Kidney epithelial cell (primary cell): ENCODE results near the gene SLC11A1. TPM values are rescaled to one million over a fixed set of nuclear protein-coding genes. Genes with fewer than 3 reads are reported as not detected.

Experiments
- DNase-seq: peaks from one replicate; pipeline ENCODE4 v3.0.0-alpha.2; 2010; ENCODE audit warnings: low read depth
- H3K27me3 ChIP-seq: 2 replicates; pipeline ENCODE4 v1.6.0; 2011; ENCODE audit warnings: low read length; ENCODE audit not compliant: control insufficient read depth, insufficient read depth
- H3K36me3 ChIP-seq: 2 replicates; pipeline ENCODE4 v1.5.1; 2011; ENCODE audit warnings: low read length; ENCODE audit not compliant: control insufficient read depth, insufficient read depth
- H3K4me3 ChIP-seq: 2 replicates; pipeline ENCODE4 v1.5.1; 2011; ENCODE audit warnings: low read depth, mild to moderate bottlenecking, control low read depth, low read length
- total RNA-seq: library from RNA; depleted of rRNA; stranded (reverse); fragments of >200 nt; gene quantifications from 2 replicates; pipeline ENCODE4 v1.2.3, GENCODE V29; 2015
- TF ChIP-seq, protein P1 (sequence below): IDR thresholded peaks from 2 replicates; pipeline ENCODE4 v1.5.1; 2011; ENCODE audit warnings: mild to moderate bottlenecking, moderate library complexity, low read length, control low read depth, inconsistent platforms; ENCODE audit not compliant: insufficient read depth, poor library complexity, severe bottlenecking

Gene SLC11A1
- total RNA-seq, 1 donor from 2014 or later, result 0.21 TPM

DNA sequence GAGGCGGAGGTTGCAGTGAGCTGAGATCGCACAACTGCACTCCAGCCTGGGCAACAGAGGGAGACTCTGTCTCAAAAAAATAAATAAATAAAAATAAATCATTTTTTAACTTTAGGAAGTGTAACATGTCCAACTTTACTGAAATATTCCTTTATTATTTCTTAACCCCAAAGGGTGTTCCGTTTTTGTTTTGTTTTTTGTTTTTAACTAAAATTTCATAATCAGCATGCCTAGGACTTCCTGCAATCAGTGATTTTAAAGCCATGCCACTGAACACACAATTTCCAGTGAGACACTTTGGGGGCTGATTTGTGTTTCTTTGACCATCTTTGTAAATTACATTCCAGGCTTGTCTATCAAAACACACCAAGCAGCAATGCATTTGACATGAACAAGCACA is 18.3 kb upstream of the SLC11A1 start:
- no peak overlapping the region for H3K4me3 ChIP-seq
- no peak for DNase-seq
- TF ChIP-seq, protein P1, sequence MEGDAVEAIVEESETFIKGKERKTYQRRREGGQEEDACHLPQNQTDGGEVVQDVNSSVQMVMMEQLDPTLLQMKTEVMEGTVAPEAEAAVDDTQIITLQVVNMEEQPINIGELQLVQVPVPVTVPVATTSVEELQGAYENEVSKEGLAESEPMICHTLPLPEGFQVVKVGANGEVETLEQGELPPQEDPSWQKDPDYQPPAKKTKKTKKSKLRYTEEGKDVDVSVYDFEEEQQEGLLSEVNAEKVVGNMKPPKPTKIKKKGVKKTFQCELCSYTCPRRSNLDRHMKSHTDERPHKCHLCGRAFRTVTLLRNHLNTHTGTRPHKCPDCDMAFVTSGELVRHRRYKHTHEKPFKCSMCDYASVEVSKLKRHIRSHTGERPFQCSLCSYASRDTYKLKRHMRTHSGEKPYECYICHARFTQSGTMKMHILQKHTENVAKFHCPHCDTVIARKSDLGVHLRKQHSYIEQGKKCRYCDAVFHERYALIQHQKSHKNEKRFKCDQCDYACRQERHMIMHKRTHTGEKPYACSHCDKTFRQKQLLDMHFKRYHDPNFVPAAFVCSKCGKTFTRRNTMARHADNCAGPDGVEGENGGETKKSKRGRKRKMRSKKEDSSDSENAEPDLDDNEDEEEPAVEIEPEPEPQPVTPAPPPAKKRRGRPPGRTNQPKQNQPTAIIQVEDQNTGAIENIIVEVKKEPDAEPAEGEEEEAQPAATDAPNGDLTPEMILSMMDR, result no peak

DNA sequence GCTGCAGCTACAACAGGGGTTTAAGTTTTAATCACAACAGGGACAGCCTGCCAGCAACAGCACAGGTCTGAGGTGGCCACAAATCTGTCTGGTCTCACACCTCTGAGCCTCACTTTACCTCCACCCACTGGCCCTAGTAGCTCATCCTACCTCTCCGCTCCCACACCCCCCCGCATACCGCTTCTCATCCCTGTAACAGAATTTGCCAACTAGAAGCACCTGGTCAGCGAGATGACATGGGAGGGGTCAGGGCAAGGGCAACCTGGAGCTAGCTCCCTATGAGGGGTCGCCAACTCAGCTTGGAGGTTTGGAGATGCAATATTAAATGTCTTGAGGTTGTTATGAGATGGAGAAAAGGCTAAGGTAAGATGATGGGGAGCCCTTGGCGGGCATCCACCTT is 17.9 kb upstream of the SLC11A1 start:
- TF ChIP-seq, protein P1, result no peak
- H3K27me3 ChIP-seq, result no peaks in the 10 kb centered on the region
- H3K36me3 ChIP-seq, result no peaks in the 10 kb centered on the region
- DNase-seq, result no peak
- H3K4me3 ChIP-seq, result no peak overlapping the region

More for the DNA sequence above, 18.3 kb upstream of the SLC11A1 start:
- no peaks in the 10 kb centered on the region for H3K27me3 ChIP-seq
- H3K36me3 ChIP-seq, result no peaks in the 10 kb centered on the region

DNA sequence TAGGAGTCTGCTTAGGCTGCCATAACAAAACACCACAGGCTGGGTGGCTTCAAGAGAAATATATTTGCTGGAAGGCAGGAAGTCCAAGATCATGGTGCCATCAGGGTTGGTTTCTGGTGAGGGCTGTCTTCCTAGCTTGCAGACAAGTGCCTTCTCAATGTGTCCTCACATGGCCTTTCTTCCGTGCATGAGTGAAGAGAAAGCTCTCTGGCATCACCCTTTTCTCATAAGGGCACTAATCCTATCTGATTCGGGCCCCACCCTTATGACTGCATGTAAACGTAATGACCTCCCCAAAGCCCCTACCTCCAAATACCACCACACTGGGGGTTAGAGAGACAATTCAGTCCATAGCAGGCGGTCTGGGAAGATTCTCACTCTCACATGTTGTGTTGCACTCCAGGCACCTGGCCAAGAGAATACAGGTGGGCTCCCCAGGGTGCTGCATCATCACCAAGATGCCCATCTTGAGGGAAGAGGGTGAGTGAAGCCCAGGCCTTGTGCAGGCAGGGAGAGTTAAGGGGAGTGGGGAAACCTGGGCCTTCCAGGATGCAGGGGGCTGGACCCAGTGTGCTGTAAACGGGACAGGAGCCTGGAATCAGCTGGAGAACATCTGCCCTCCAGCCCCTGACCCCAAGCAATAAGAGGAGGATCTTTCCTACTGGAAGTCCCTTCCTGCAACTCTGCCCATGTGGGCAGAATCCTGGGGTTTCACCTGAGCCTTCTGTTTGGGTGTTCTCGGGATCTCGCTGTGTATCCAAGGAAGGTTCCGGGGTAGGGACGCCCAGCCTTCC is 15.3 kb upstream of the SLC11A1 start:
- Histone ChIP-seq H3K27me3 (no peaks in the 10 kb centered on the region), H3K4me3 (peak overlapping the region; percentile 43), H3K36me3 (no peaks in the 10 kb centered on the region)
- no peak for DNase-seq
- TF ChIP-seq, protein P1, result no peak

DNA sequence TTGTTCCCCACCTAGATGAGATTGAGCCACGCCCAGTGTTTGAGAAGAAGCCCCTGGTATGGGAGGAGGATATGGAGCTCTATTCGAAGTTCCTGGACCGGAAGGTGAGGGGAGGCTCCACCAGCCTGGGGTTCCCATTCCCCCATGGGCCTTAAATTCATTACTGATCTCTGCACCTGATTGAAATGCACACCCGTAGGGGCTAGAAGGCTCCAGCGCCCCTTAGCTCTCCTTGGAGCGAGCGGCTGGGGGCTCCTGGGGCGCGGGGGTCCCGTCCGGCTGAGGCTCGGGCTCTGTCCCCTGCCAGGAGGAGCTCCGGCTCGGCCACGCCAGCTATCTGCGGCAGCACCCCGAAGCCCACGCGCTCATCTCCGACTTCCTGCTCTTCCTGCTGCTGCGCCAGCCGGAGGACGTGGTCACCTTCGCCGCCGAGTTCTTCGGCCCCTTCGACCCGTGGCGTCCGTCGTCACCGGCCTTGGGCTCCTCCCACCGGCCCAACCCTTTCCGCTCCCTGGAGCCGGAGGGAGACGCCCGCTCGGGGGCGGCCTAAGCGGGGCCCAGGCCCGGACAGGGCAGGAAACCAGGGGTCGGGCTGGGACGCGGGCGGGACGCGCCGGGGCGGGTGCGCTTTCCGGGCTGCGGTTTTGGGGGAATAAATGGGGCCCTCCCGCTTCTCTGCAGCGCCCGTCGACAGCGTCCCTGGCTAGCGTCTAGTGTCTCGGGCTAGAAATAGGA is 14.5 kb upstream of the SLC11A1 start:
- no peak for DNase-seq
- H3K4me3 ChIP-seq, result peak overlapping the region; percentile 43
- TF ChIP-seq, protein P1, result no peak

DNA sequence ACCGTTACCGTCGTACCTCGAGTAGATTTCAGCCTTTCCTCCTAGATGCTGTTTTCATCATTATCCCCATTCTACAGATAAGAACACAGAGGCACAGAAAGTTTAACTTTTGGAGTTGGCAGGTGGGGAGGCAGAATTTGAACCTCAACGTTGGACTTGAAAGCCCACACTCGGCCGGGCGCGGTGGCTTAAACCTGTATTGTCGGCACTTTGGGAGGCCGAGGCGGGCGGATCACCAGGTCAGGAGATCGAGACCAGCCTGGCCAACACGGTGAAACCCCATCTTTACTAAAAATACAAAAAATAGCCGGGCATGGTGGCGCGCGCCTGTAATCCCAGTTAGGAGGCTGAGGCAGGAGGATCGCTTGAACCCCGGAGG is 13.9 kb upstream of the SLC11A1 start:
- no peak for DNase-seq
- H3K4me3 ChIP-seq, result peak overlapping the region; percentile 43
- H3K27me3 ChIP-seq, result no peaks in the 10 kb centered on the region
- H3K36me3 ChIP-seq, result no peaks in the 10 kb centered on the region
- TF ChIP-seq, protein P1, result no peak

More for the DNA sequence above, 14.5 kb upstream of the SLC11A1 start:
- H3K36me3 ChIP-seq, result no peaks in the 10 kb centered on the region
- H3K27me3 ChIP-seq, result no peaks in the 10 kb centered on the region
